K562 (cell line): ENCODE results near the gene GATA2. TPM values are rescaled to one million over a fixed set of nuclear protein-coding genes. Genes with fewer than 3 reads are reported as not detected.
A peak's percentile ranks its signal among the peaks of the same experiment; 100 is the strongest.

Source experiments
- ARID3B ChIP-seq: fragments of 250-450 bp; sonication (Bioruptor Pico); IDR thresholded peaks from 2 replicates; pipeline ENCODE4 v1.4.0; 2020; ENCODE audit warnings: borderline replicate concordance
- BACH1 ChIP-seq: fragments of 200-800 bp; sonication (Bioruptor generic); IDR thresholded peaks from 2 replicates; pipeline ENCODE4 v1.6.1; 2016; ENCODE audit warnings: missing genetic modification characterization, missing compliant biosample characterization
- BMI1 ChIP-seq: fragments of 150-350 bp; IDR thresholded peaks from 2 replicates; pipeline ENCODE4 v1.6.1; 2014; ENCODE audit warnings: low read length
- CREM ChIP-seq: IDR thresholded peaks from 2 replicates; pipeline ENCODE4 v1.6.1; 2014; ENCODE audit warnings: antibody characterized with exemption, low read depth
- CTCF ChIP-seq, 3 experiments: IDR thresholded peaks in 2 of 3; conservative IDR thresholded peaks in 1 of 3; 2 replicates each; pipeline ENCODE4 v1.5.1; 2011 to 2012; ENCODE audit warnings: low read length in 3 of 3, mild to moderate bottlenecking in 3 of 3, control low read depth in 2 of 3, improper control_type of control experiment in 1 of 3, inconsistent platforms in 1 of 3, low read depth in 1 of 3, mixed read lengths in 1 of 3, moderate library complexity in 1 of 3; ENCODE audit not compliant: insufficient read depth in 2 of 3
- EP400 ChIP-seq: fragments of 450-650 bp; IDR thresholded peaks from 2 replicates; pipeline ENCODE4 v1.6.1; 2017; ENCODE audit warnings: antibody characterized with exemption, mild to moderate bottlenecking, moderate library complexity
- GABPA ChIP-seq: fragments of 200-800 bp; sonication (Bioruptor generic); conservative IDR thresholded peaks from 2 replicates; pipeline ENCODE4 v1.6.1; 2016; ENCODE audit warnings: low read depth, missing genetic modification characterization, missing compliant biosample characterization
- GTF2A2 ChIP-seq: IDR thresholded peaks from 2 replicates; pipeline ENCODE4 v1.6.1; 2016; ENCODE audit warnings: mild to moderate bottlenecking, missing genetic modification characterization, missing compliant biosample characterization
- L3MBTL2 ChIP-seq: fragments of 450-650 bp; IDR thresholded peaks from 2 replicates; pipeline ENCODE4 v1.6.1; 2016; ENCODE audit warnings: mild to moderate bottlenecking, moderate library complexity
- MYBL2 ChIP-seq, 2 experiments: fragments of 450-650 bp in 1 of 2; sonication (generic) in 1 of 2; formaldehyde crosslinking in 1 of 2; IDR thresholded peaks; 2 replicates each; pipeline versions ENCODE4 v1.6.1 to v1.8.1; 2017 to 2022; ENCODE audit warnings: borderline replicate concordance in 1 of 2, inconsistent platforms in 1 of 2, low read depth in 1 of 2, mild to moderate bottlenecking in 1 of 2, missing genetic modification reagents in 1 of 2, moderate library complexity in 1 of 2
- MYC ChIP-seq, 2 experiments: fragments of 250-450 bp in 1 of 2; sonication (Bioruptor Pico) in 1 of 2; IDR thresholded peaks; 2 replicates each; pipeline versions ENCODE4 v1.5.1 to v1.6.1; 2012 to 2021; ENCODE audit warnings: low read depth in 2 of 2, borderline replicate concordance in 1 of 2, improper control_type of control experiment in 1 of 2, low read length in 1 of 2, mild to moderate bottlenecking in 1 of 2, moderate library complexity in 1 of 2
- NCOA4 ChIP-seq: fragments of 450-650 bp; IDR thresholded peaks from 2 replicates; pipeline ENCODE4 v1.6.1; 2018; ENCODE audit warnings: mild to moderate bottlenecking; ENCODE audit not compliant: partially characterized antibody
- SRF ChIP-seq, 2 experiments: fragments of 250-450, 450-650 bp in 1 of 2; sonication (Bioruptor Pico) in 1 of 2; sonication (generic) in 1 of 2; formaldehyde crosslinking; IDR thresholded peaks; 2 replicates each; pipeline versions ENCODE4 v1.5.0 to v1.5.1; 2020 to 2022; ENCODE audit warnings: mild to moderate bottlenecking in 1 of 2, missing genetic modification reagents in 1 of 2
- TBL1XR1 ChIP-seq, 2 experiments: IDR thresholded peaks; 2 replicates each; pipeline ENCODE4 v1.6.1; 2012; ENCODE audit warnings: improper control_type of control experiment in 2 of 2, low read length in 2 of 2, mild to moderate bottlenecking in 1 of 2
- TRIM25 ChIP-seq: fragments of 450-650 bp; IDR thresholded peaks from 2 replicates; pipeline ENCODE4 v1.7.0; 2016; ENCODE audit warnings: borderline replicate concordance
- USF1 ChIP-seq: sonication (generic); formaldehyde crosslinking; IDR thresholded peaks from 2 replicates; pipeline ENCODE4 v1.9.0; 2022; ENCODE audit warnings: mild to moderate bottlenecking, missing genetic modification reagents
- ZC3H11A ChIP-seq: IDR thresholded peaks from 2 replicates; pipeline ENCODE4 v1.6.1; 2012; ENCODE audit warnings: low read depth, low read length, improper control_type of control experiment
- ZNF12 ChIP-seq: sonication (generic); formaldehyde crosslinking; IDR thresholded peaks from 2 replicates; pipeline ENCODE4 v1.4.0; 2020; ENCODE audit warnings: mild to moderate bottlenecking, missing genetic modification reagents
- ZNF699 ChIP-seq: fragments of 250-450 bp; sonication (Bioruptor Pico); IDR thresholded peaks from 2 replicates; pipeline ENCODE4 v1.8.0; 2021; ENCODE audit warnings: mild to moderate bottlenecking, moderate library complexity; ENCODE audit not compliant: insufficient replicate concordance
- polyA plus RNA-seq, 8 experiments: library from polyadenylated mRNA; depleted of rRNA in 4 of 8; stranded (reverse) in 5 of 8; unstranded in 3 of 8; fragments of >200 nt; fragmentation: Nextera tagmentation in 2 of 8; fragmentation: Illumina TruSeq in 1 of 8; extraction: Ambion mirVana in 2 of 8; extraction: Trizol in 1 of 8; gene quantifications; 2 replicates each; pipeline versions ENCODE4 v1.2.1 to v1.2.3, GENCODE V29; 2011 to 2014; ENCODE audit warnings: inconsistent platforms in 1 of 8, missing spikeins in 1 of 8
- total RNA-seq, 7 experiments: library from RNA; depleted of rRNA in 6 of 7; stranded (reverse); fragments of >200 nt in 6 of 7; fragmentation: Illumina TruSeq in 2 of 7; extraction: Trizol in 2 of 7; gene quantifications; 2 replicates each; pipeline versions ENCODE4 v1.2.1 to v1.2.3, GENCODE V29; 2011 to 2021; ENCODE audit warnings: low replicate concordance in 1 of 7

GATA2 gene
- total and polyA plus RNA-seq, 9 of the 15 experiments (the other 6 are each of a cell fraction or from before 2014, with no cell fraction given) = 8.5 to 218 (median 50.8) TPM

GRCh38 chr3:128497305-128498126 is 4.5 kb upstream of the GATA2 start (continued):
- TF ChIP-seq MYC (IDR thresholded peaks at IDR 0.05; ENCODE audit: low read depth, low read length) = peak; percentile 48; the same call in 1 of the 2 replicates
- no peak for TF ChIP-seq MYC (CRISPR knock-in tag; IDR thresholded peaks at IDR 0.05; ENCODE audit: borderline replicate concordance, low read depth)
- no peak for TF ChIP-seq ZNF699
- no peak for TF ChIP-seq ARID3B (CRISPR knock-in tag)
- peak; percentile 69 for TF ChIP-seq L3MBTL2
- no peak for TF ChIP-seq NCOA4
- no peak for TF ChIP-seq GABPA (tag)
- no peak for TF ChIP-seq GTF2A2 (tag)
- no peak for TF ChIP-seq EP400
- no peak for TF ChIP-seq SRF (CRISPR knock-in tag; IDR thresholded peaks at IDR 0.05)
- no peak for TF ChIP-seq ZC3H11A
- peak; percentile 33 for TF ChIP-seq CREM
- peak in 1 of 2 experiments; percentile 42; a peak in 1 of 4 replicates for TF ChIP-seq TBL1XR1 (IDR thresholded peaks at IDR 0.05; ENCODE audit: low read length in 2 of 2)
- TF ChIP-seq BMI1 = peak; percentile 59; the same call in 1 of the 2 replicates
- no peak for TF ChIP-seq USF1 (CRISPR knock-in tag)
- no peak for TF ChIP-seq MYBL2 (IDR thresholded peaks at IDR 0.05; ENCODE audit: low read depth)
- no peak for TF ChIP-seq MYBL2 (CRISPR knock-in tag; IDR thresholded peaks at IDR 0.05; ENCODE audit: borderline replicate concordance)
- peak in 2 of 3 experiments; percentile 42 to 65; a peak in 5 of 6 replicates for TF ChIP-seq CTCF (IDR thresholded peaks at IDR 0.05 in 2 of 3, conservative IDR thresholded peaks at IDR 0.05 in 1 of 3; ENCODE audit: insufficient read depth in 2 of 3, low read depth in 1 of 3, low read length in 3 of 3)
- TF ChIP-seq BACH1 (tag) = no peak
- TF ChIP-seq TRIM25 = no peak
- no peak for TF ChIP-seq ZNF12 (CRISPR knock-in tag)
